ENCODE results near the gene TECPR2.

TECPR2 gene

GRCh38 chr14:102524451-102525218 is 161.9 kb downstream of the TECPR2 start:
- H3K4me3 ChIP-seq (ENCODE audit: low read depth, low read length): peak overlapping the region; percentile 64
- DNase-seq (ENCODE audit: low read depth): peak; percentile 92
- TF ChIP-seq CTCF (IDR thresholded peaks at IDR 0.05; ENCODE audit: control insufficient read depth, extremely low read depth, insufficient read depth): peak; percentile 94

- no peak for DNase-seq (ENCODE audit: low read depth)
- no peak for TF ChIP-seq CTCF (IDR thresholded peaks at IDR 0.05; ENCODE audit: control insufficient read depth, extremely low read depth, insufficient read depth)
- peak overlapping the region; percentile 64 for H3K4me3 ChIP-seq (ENCODE audit: low read depth, low read length)
These were observed 162.6 kb downstream of the TECPR2 start for GRCh38 chr14:102525219-102525928.

GRCh38 chr14:102525929-102526497 is 163.3 kb downstream of the TECPR2 start:
- TF ChIP-seq CTCF (IDR thresholded peaks at IDR 0.05; ENCODE audit: control insufficient read depth, extremely low read depth, insufficient read depth): no peak
- DNase-seq (ENCODE audit: low read depth): no peak
- H3K4me3 ChIP-seq (ENCODE audit: low read depth, low read length): peak overlapping the region; percentile 64

- H3K4me3 ChIP-seq (ENCODE audit: low read depth, low read length): no peak overlapping the region
- no peak for DNase-seq (ENCODE audit: low read depth)
- TF ChIP-seq CTCF (IDR thresholded peaks at IDR 0.05; ENCODE audit: control insufficient read depth, extremely low read depth, insufficient read depth): no peak
These were observed 165.9 kb downstream of the TECPR2 start for GRCh38 chr14:102528431-102529170.

GRCh38 chr14:102530828-102531478 is 168.2 kb downstream of the TECPR2 start:
- no peak overlapping the region for H3K4me3 ChIP-seq (ENCODE audit: low read depth, low read length)
- no peak for DNase-seq (ENCODE audit: low read depth)
- no peak for TF ChIP-seq CTCF (IDR thresholded peaks at IDR 0.05; ENCODE audit: control insufficient read depth, extremely low read depth, insufficient read depth)

- no peak for TF ChIP-seq CTCF (IDR thresholded peaks at IDR 0.05; ENCODE audit: control insufficient read depth, extremely low read depth, insufficient read depth)
- no peak overlapping the region for H3K4me3 ChIP-seq (ENCODE audit: low read depth, low read length)
- no peak for DNase-seq (ENCODE audit: low read depth)
These were observed 169.5 kb downstream of the TECPR2 start for GRCh38 chr14:102532204-102532658.

Measured in LNCaP clone FGC (cell line).